Spleen (tissue), 11 donors: Measurements from ENCODE around the gene MICAL2. TPM values are rescaled to one million over a fixed set of nuclear protein-coding genes. Genes with fewer than 3 reads are reported as not detected.

Experiments
- DNase-seq: peaks from one replicate; pipeline ENCODE4 v3.0.0-alpha.2; 2020
- H3K27ac ChIP-seq, 8 donors: fragments of 200-600 bp; sonication (generic) in 7 of 8; 1 replicate in 4 of 8; 2 replicates in 4 of 8; pipeline versions ENCODE4 v1.5.0 to v1.8.0; 2016 to 2021; ENCODE audit warnings: inconsistent platforms in 4 of 8, mild to moderate bottlenecking in 4 of 8, moderate library complexity in 1 of 8
- H3K27me3 ChIP-seq, 7 donors: fragments of 200-600 bp; sonication (generic) in 6 of 7; replicated peaks in 1 of 7; 1 replicate in 4 of 7; 2 replicates in 3 of 7; pipeline versions ENCODE4 v1.5.0 to v1.8.0; 2016 to 2021; ENCODE audit warnings: inconsistent platforms in 3 of 7, mild to moderate bottlenecking in 1 of 7
- H3K36me3 ChIP-seq, 6 donors: fragments of 200-600 bp; sonication (generic) in 5 of 6; 1 replicate in 4 of 6; 2 replicates in 2 of 6; pipeline versions ENCODE4 v1.5.0 to v1.8.0; 2016 to 2021; ENCODE audit warnings: inconsistent platforms in 2 of 6
- H3K4me1 ChIP-seq, 6 donors: fragments of 200-600 bp; sonication (generic) in 5 of 6; 1 replicate in 3 of 6; 2 replicates in 3 of 6; pipeline versions ENCODE4 v1.5.0 to v1.8.0; 2016 to 2021; ENCODE audit warnings: inconsistent platforms in 3 of 6
- H3K4me3 ChIP-seq, 8 donors: fragments of 200-600 bp; sonication (generic) in 7 of 8; 1 replicate in 4 of 8; 2 replicates in 4 of 8; pipeline versions ENCODE4 v1.5.0 to v1.8.0; 2016 to 2021; ENCODE audit warnings: inconsistent platforms in 4 of 8, mild to moderate bottlenecking in 4 of 8, moderate library complexity in 2 of 8
- H3K9me3 ChIP-seq, 8 donors: fragments of 200-600 bp; sonication (generic) in 7 of 8; 1 replicate in 4 of 8; 2 replicates in 4 of 8; pipeline versions ENCODE4 v1.5.0 to v1.8.0; 2016 to 2021; ENCODE audit warnings: inconsistent platforms in 4 of 8
- POLR2A ChIP-seq, 3 donors: fragments of 450-650 bp; IDR thresholded peaks; one replicate each; pipeline ENCODE4 v1.5.1; 2017; ENCODE audit warnings: antibody characterized with exemption in 3 of 3, mild to moderate bottlenecking in 1 of 3
- POLR2AphosphoS5 ChIP-seq, 3 donors: sonication (generic); formaldehyde crosslinking; IDR thresholded peaks; one replicate each; pipeline ENCODE4 v1.5.1; 2017; ENCODE audit warnings: antibody characterized with exemption in 3 of 3
- WGBS, 5 donors: extraction: QIAGEN DNeasy Blood & Tissue Kit in 3 of 5; methylation state at CpG; one replicate each; pipeline versions ENCODE4 v1.1.5 to v1.1.7; 2013 to 2018; 5-methylcytosine and 5-hydroxymethylcytosine counted together
- intact Hi-C: fragments of 100-400 bp; cut with DNase I; formaldehyde crosslinking; loops from one replicate; pipeline ENCODE4 v1.15.0; 2023; ENCODE audit warnings: low total_unique reads
- polyA plus RNA-seq, 3 donors: library from polyadenylated mRNA; stranded (reverse); fragments of 200-250 nt; gene quantifications; one replicate each; pipeline ENCODE4 v1.2.1, GENCODE V29; 2013
- total RNA-seq, 7 donors: library from RNA; depleted of rRNA in 3 of 7; stranded (reverse); fragments of >200 nt in 3 of 7; fragmentation: NEBNext Ultra II Directional in 4 of 7; extraction: Animal tissue kit (Norgen Biotek cat#: 25700) in 4 of 7; gene quantifications; one replicate each; pipeline versions ENCODE4 v1.1.0 to v1.2.1, GENCODE V29; 2016 to 2021
- TF ChIP-seq, protein P1 (sequence below), 11 experiments: fragments of 200-600 bp in 7 of 11; fragments of 450-650 bp in 4 of 11; sonication (generic) in 4 of 11; IDR thresholded peaks in 8 of 11; conservative IDR thresholded peaks in 3 of 11; 1 replicate in 7 of 11; 2 replicates in 4 of 11; pipeline versions ENCODE4 v1.4.0 to v1.8.0; 2016 to 2021; ENCODE audit warnings: antibody characterized with exemption in 11 of 11, inconsistent platforms in 4 of 11, mild to moderate bottlenecking in 1 of 11
- donor health status: healthy with polysubstance abuse.
- donor health status: DM: no; HTN: no; CAD: no; lungs with moderate emphysema.
- donor health status: DM: no; HTN: no; CAD: no.
- donor health status: Bipolar disorder and iron deficiency.
- donor health status: healthy.
- donor health status: DM: no; HTN: no; CAD: no.
- donor health status: DM: yes; HTN: yes; CAD: no.

The MICAL2 gene
- total and polyA plus RNA-seq, 10 donors = 1.9 to 50.8 (median 32.3) TPM

DNA sequence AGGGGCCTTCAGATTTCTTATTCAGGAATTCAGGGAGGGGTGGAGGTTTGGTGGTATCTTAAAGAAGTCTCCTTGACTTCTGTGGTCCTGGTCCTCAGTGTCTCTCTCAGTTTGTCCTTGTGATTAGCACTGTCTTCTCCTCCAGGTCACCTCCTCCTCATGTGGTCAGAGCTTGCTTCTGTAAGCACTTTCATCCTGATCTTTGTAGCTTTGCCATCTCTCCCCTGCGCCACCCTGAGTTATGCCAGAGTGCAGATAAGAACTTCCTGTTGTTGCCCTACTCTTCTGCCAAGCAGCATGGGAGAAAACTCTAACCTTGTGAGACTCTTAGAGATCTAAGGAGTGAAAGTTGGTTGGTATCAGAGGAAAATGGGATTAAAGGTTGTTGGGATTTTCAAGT lies 30.9 kb downstream of the MICAL2 start:
- intact Hi-C loops = no loop called here
- no peaks in the 10 kb centered on the region for H3K9me3 ChIP-seq
- peaks cover 0 to 15% (median 2%) of the 10 kb centered on the region in 6 donors for H3K4me1 ChIP-seq
- no peak for TF ChIP-seq POLR2A (IDR thresholded peaks at IDR 0.05)
- TF ChIP-seq POLR2AphosphoS5 (IDR thresholded peaks at IDR 0.05) = no peak
- TF ChIP-seq, protein P1, sequence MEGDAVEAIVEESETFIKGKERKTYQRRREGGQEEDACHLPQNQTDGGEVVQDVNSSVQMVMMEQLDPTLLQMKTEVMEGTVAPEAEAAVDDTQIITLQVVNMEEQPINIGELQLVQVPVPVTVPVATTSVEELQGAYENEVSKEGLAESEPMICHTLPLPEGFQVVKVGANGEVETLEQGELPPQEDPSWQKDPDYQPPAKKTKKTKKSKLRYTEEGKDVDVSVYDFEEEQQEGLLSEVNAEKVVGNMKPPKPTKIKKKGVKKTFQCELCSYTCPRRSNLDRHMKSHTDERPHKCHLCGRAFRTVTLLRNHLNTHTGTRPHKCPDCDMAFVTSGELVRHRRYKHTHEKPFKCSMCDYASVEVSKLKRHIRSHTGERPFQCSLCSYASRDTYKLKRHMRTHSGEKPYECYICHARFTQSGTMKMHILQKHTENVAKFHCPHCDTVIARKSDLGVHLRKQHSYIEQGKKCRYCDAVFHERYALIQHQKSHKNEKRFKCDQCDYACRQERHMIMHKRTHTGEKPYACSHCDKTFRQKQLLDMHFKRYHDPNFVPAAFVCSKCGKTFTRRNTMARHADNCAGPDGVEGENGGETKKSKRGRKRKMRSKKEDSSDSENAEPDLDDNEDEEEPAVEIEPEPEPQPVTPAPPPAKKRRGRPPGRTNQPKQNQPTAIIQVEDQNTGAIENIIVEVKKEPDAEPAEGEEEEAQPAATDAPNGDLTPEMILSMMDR (IDR thresholded peaks at IDR 0.05 in 8 of 11, conservative IDR thresholded peaks at IDR 0.05 in 3 of 11) = no peak
- H3K4me3 ChIP-seq = no peak overlapping the region
- peaks cover 0 to 12% (median 0%) of the 10 kb centered on the region in 6 donors for H3K36me3 ChIP-seq
- WGBS, 5 donors = 49 to 76% (median 65%) methylated on average over 1 of the region's 1 CpG
- H3K27me3 ChIP-seq = no peaks in the 10 kb centered on the region
- H3K27ac ChIP-seq = no peak overlapping the region
- no peak for DNase-seq

DNA sequence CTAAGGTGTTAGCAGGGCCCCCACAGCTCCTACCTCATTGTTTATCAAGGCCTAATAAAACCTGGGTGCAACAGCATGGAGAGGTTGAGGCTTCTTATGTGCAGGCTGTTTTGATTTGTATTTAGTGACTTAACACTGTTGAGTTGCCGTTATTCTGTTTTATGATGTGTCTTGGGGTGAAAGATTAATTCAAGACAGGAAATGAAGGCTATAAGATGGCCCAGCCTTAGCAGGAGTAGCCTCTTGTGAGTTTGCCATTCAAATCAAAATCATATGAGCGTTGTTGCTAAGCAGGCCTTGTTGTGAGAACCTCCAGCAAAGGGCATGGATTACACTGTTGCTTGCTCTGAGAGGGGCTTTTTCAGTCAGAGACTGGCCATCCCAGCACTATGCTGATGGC lies 31.8 kb downstream of the MICAL2 start:
- H3K9me3 ChIP-seq = no peaks in the 10 kb centered on the region
- H3K36me3 ChIP-seq = peaks cover 0 to 12% (median 0%) of the 10 kb centered on the region in 6 donors
- no peak for DNase-seq
- H3K4me1 ChIP-seq = peaks cover 0 to 15% (median 2%) of the 10 kb centered on the region in 6 donors
- no peaks in the 10 kb centered on the region for H3K27me3 ChIP-seq
- WGBS, 5 donors = 91 to 98% (median 92%) methylated on average over 2 of the region's 2 CpGs
- no peak overlapping the region for H3K4me3 ChIP-seq
- intact Hi-C loops = no loop called here
- H3K27ac ChIP-seq = no peak overlapping the region
- TF ChIP-seq POLR2AphosphoS5 (IDR thresholded peaks at IDR 0.05) (no peak), POLR2A (IDR thresholded peaks at IDR 0.05) (no peak)
- TF ChIP-seq, protein P1 (IDR thresholded peaks at IDR 0.05 in 8 of 11, conservative IDR thresholded peaks at IDR 0.05 in 3 of 11) = no peak

DNA sequence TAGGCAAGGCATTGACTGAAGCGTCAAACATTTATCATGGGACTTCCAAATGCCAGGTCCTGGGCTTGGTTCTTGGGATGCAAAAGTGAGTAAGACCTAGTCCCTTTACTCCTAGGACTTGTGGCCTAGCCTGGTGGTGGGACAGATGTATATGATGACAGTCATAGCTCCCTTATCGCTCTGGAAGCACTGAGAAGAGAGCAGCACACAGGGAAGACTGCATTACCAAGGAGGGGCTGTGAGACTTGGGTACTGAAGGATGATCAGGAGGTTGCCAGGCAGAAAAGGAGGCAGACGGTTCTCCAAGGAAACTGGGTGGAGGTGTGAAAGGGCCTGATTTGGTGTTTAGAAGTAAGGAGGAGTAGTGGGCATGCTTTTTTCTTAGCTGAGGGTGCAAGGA lies 32.5 kb downstream of the MICAL2 start:
- no peak for DNase-seq
- peaks cover 0 to 12% (median 0%) of the 10 kb centered on the region in 6 donors for H3K36me3 ChIP-seq
- TF ChIP-seq, protein P1 (IDR thresholded peaks at IDR 0.05 in 8 of 11, conservative IDR thresholded peaks at IDR 0.05 in 3 of 11) = no peak
- TF ChIP-seq POLR2A (IDR thresholded peaks at IDR 0.05) (no peak), POLR2AphosphoS5 (IDR thresholded peaks at IDR 0.05) (no peak)
- H3K4me1 ChIP-seq = peaks cover 0 to 12% (median 2%) of the 10 kb centered on the region in 6 donors
- H3K27ac ChIP-seq = no peak overlapping the region
- no peaks in the 10 kb centered on the region for H3K27me3 ChIP-seq
- H3K9me3 ChIP-seq = no peaks in the 10 kb centered on the region
- intact Hi-C loops = no loop called here
- 75 to 99% (median 91%) methylated on average over 3 of the region's 3 CpGs for WGBS, 5 donors
- no peak overlapping the region for H3K4me3 ChIP-seq

DNA sequence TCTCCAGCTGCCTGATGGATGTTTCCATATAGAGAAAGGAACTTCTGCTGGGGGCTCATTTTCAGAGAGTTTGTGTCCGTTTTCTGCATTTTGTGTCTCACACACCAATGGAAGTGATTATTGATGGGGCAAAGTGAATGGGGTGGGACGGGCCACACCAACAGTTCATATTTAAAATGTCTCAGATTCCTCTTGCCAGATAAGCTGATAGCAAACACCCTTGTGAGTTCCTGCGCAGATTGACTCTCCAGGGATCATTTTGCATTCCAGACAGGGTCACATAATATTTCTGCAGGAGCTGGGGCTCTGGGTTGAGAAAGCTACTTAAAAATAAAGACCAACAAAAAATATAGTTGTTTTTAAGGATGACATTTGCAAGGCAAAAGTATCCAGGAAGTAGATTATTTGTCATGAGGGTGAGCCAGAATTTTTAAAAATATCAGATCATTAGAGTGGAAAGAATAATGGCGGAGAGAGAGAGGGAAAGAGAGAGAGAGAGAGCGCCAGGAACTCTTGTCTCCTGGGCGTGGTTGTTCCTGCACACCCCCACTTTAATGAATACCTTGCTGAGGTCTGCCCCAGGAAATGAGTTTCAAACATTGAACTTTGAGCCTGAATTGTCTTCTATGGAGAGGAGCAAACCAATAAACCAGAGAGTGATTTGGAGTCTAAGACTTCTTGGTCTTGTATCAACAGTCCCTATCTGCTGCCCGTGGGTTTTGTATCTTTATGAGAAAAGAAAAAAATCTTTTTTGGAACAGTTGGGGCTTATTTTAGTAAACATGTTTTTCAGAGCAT lies 33.3 kb downstream of the MICAL2 start:
- no peak for TF ChIP-seq POLR2A (IDR thresholded peaks at IDR 0.05)
- TF ChIP-seq, protein P1 (IDR thresholded peaks at IDR 0.05 in 8 of 11, conservative IDR thresholded peaks at IDR 0.05 in 3 of 11) = no peak
- TF ChIP-seq POLR2AphosphoS5 (IDR thresholded peaks at IDR 0.05) = no peak
- no peak overlapping the region for H3K4me3 ChIP-seq
- intact Hi-C loops = no loop called here
- H3K9me3 ChIP-seq = no peaks in the 10 kb centered on the region
- peaks cover 0 to 8% (median 0%) of the 10 kb centered on the region in 6 donors for H3K36me3 ChIP-seq
- DNase-seq = no peak
- 71 to 88% (median 82%) methylated on average over 7 of the region's 7 CpGs for WGBS, 5 donors
- H3K27me3 ChIP-seq = no peaks in the 10 kb centered on the region
- no peak overlapping the region for H3K27ac ChIP-seq
- peaks cover 0 to 5% (median 2%) of the 10 kb centered on the region in 6 donors for H3K4me1 ChIP-seq
